Smooth muscle cell (in vitro differentiated cells): ENCODE measurements around the gene HYAL3. TPM values are rescaled to one million over a fixed set of nuclear protein-coding genes. Genes with fewer than 3 reads are reported as not detected.

Experiments used
- DNase-seq: peaks from one replicate; lab custom pipeline; 2025; ENCODE audit not compliant: unreplicated experiment; lab: John Stamatoyannopoulos, UW
- H2AFZ ChIP-seq: fragments of 200-600 bp; sonication (generic); 2 replicates; pipeline ENCODE4 v1.6.0; 2016; ENCODE audit warnings: antibody characterized with exemption, low read depth, mild to moderate bottlenecking
- H3F3A ChIP-seq: fragments of 200-600 bp; sonication (generic); 2 replicates; pipeline ENCODE4 v1.6.0; 2017; ENCODE audit warnings: antibody characterized with exemption, low read depth
- H3K27ac ChIP-seq: fragments of 200-600 bp; sonication (generic); 2 replicates; pipeline ENCODE4 v1.5.1; 2016; ENCODE audit warnings: low read depth, mild to moderate bottlenecking
- H3K27me3 ChIP-seq: fragments of 200-600 bp; sonication (generic); 2 replicates; pipeline ENCODE4 v1.6.1; 2016; ENCODE audit warnings: low read depth, mild to moderate bottlenecking
- H3K36me3 ChIP-seq: fragments of 200-600 bp; sonication (generic); 2 replicates; pipeline ENCODE4 v1.5.1; 2016; ENCODE audit warnings: low read depth
- H3K4me1 ChIP-seq: fragments of 200-600 bp; sonication (generic); 2 replicates; pipeline ENCODE4 v1.5.1; 2016; ENCODE audit warnings: low read depth
- H3K4me2 ChIP-seq: fragments of 200-600 bp; sonication (generic); 2 replicates; pipeline ENCODE4 v1.6.0; 2016; ENCODE audit warnings: mild to moderate bottlenecking
- H3K4me3 ChIP-seq: fragments of 200-600 bp; sonication (generic); 2 replicates; pipeline ENCODE4 v1.5.1; 2016; ENCODE audit warnings: mild to moderate bottlenecking
- H3K79me2 ChIP-seq: fragments of 200-600 bp; sonication (generic); 2 replicates; pipeline ENCODE4 v1.6.0; 2016; ENCODE audit warnings: low read depth, mild to moderate bottlenecking
- H3K9ac ChIP-seq: fragments of 200-600 bp; sonication (generic); 2 replicates; pipeline ENCODE4 v1.6.0; 2016; ENCODE audit warnings: low read depth
- H3K9me3 ChIP-seq: fragments of 200-600 bp; sonication (generic); replicated peaks from 2 replicates; pipeline ENCODE4 v1.5.1; 2016; ENCODE audit warnings: low read depth
- H4K20me1 ChIP-seq: fragments of 200-600 bp; sonication (generic); 2 replicates; pipeline ENCODE4 v1.6.0; 2016; ENCODE audit warnings: low read depth
- CTCF ChIP-seq: fragments of 200-600 bp; sonication (generic); IDR thresholded peaks from 2 replicates; pipeline ENCODE4 v1.5.1; 2017; ENCODE audit warnings: borderline replicate concordance, mild to moderate bottlenecking, antibody characterized with exemption; ENCODE audit not compliant: insufficient read depth, poor library complexity, severe bottlenecking
- WGBS: methylation state at CpG from one replicate; pipeline ENCODE4 v1.1.7; 2016; ENCODE audit warnings: low lambda C conversion rate; 5-methylcytosine and 5-hydroxymethylcytosine counted together
- polyA plus RNA-seq: library from polyadenylated mRNA; unstranded; fragments of >200 nt; fragmentation: Nextera tagmentation; extraction: Ambion mirVana; gene quantifications from 2 replicates; pipeline ENCODE4 v1.2.1, GENCODE V29; 2016
- total RNA-seq: library from RNA; depleted of rRNA; stranded (reverse); fragments of >200 nt; gene quantifications from 2 replicates; pipeline ENCODE4 v1.2.3, GENCODE V29; 2014

Gene HYAL3
- total and polyA plus RNA-seq, 2 experiments from 2014 or later, result 2.5 to 3.7 TPM

GRCh38 chr3:50318615-50319014 lies 19.4 kb upstream of the HYAL3 start:
- Histone ChIP-seq H2AFZ (no peak overlapping the region), H3K4me3 (no peak overlapping the region), H3F3A (peaks cover 6% of the 10 kb centered on the region), H3K36me3 (no peaks in the 10 kb centered on the region), H3K27ac (no peak overlapping the region), H3K4me2 (no peak overlapping the region), H3K9me3 (no peaks in the 10 kb centered on the region), H3K9ac (no peak overlapping the region), H3K4me1 (peaks cover 17% of the 10 kb centered on the region), H3K27me3 (no peaks in the 10 kb centered on the region), H3K79me2 (peaks cover 20% of the 10 kb centered on the region), H4K20me1 (peaks cover 24% of the 10 kb centered on the region)
- no peak for TF ChIP-seq CTCF
- no peak for DNase-seq
- WGBS, result 96% methylated on average over 10 of the region's 10 CpGs

DNA sequence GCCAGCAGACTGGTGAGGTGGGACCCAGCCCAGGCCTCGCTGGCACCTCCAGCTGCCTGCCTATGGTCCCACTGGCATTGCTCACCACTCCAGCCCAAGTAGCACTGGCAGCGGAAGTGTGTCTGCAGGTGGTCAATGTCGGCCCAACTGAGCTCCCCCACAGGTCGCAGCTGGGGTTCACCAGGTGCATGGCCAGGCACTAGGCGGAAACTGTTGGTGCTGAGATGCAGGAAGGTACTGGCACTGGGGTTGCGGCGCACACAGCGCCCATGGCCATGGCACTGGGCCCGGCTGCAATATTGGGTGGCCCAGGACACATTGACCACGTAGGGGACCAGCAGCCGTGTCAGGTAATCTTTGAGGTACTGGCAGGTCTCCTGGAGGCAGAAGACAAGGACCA lies 19.0 kb upstream of the HYAL3 start:
- Histone ChIP-seq H3K4me3 (no peak overlapping the region), H3K79me2 (peaks cover 20% of the 10 kb centered on the region), H3F3A (peaks cover 2% of the 10 kb centered on the region), H2AFZ (no peak overlapping the region), H3K9me3 (no peaks in the 10 kb centered on the region), H3K27me3 (no peaks in the 10 kb centered on the region), H3K4me1 (peaks cover 17% of the 10 kb centered on the region), H3K9ac (no peak overlapping the region), H3K4me2 (no peak overlapping the region), H4K20me1 (peaks cover 24% of the 10 kb centered on the region), H3K36me3 (no peaks in the 10 kb centered on the region), H3K27ac (peak overlapping the region; percentile 75)
- no peak for DNase-seq
- 98% methylated on average over 11 of the region's 11 CpGs for WGBS
- no peak for TF ChIP-seq CTCF

GRCh38 chr3:50317300-50317699 lies 18.1 kb upstream of the HYAL3 start:
- no peak overlapping the region for H3K4me2 ChIP-seq
- H4K20me1 ChIP-seq, result peaks cover 24% of the 10 kb centered on the region

More at GRCh38 chr3:50317300-50317699, 18.1 kb upstream of the HYAL3 start:
- 84% methylated on average over 6 of the region's 6 CpGs for WGBS
- DNase-seq, result no peak
- Histone ChIP-seq H3K4me1 (peaks cover 13% of the 10 kb centered on the region), H3F3A (no peaks in the 10 kb centered on the region), H3K79me2 (peaks cover 20% of the 10 kb centered on the region), H3K9me3 (no peaks in the 10 kb centered on the region), H2AFZ (no peak overlapping the region), H3K9ac (peak overlapping the region; percentile 44), H3K4me3 (no peak overlapping the region), H3K27me3 (no peaks in the 10 kb centered on the region), H3K36me3 (no peaks in the 10 kb centered on the region), H3K27ac (peak overlapping the region; percentile 75)
- TF ChIP-seq CTCF, result no peak
